SK-N-SH treated with all-trans-retinoic acid at 6 μM for 48 hours (cell line): ENCODE results near the gene ITGB1.
A peak's percentile ranks its signal among the peaks of the same experiment; 100 is the strongest.

ENCODE experiments used
- ATAC-seq: fragments of 200-7000 bp; cut with Tn5 transposase; 3 replicates; pipeline ENCODE4 v1.9.1; 2020; ENCODE audit warnings: mild to moderate bottlenecking, moderate library complexity
- ARNTL ChIP-seq: fragments of 450-650 bp; formaldehyde crosslinking; IDR thresholded peaks from 2 replicates; pipeline ENCODE4 v1.5.0; 2020; ENCODE audit warnings: low read depth, mild to moderate bottlenecking, moderate library complexity, borderline replicate concordance
- BACH2 ChIP-seq: fragments of 250-450 bp; sonication (Bioruptor Pico); IDR thresholded peaks from 2 replicates; pipeline ENCODE4 v1.9.0; 2021; ENCODE audit warnings: mild to moderate bottlenecking, borderline replicate concordance
- CSDC2 ChIP-seq: fragments of 250-450 bp; sonication (Bioruptor Pico); IDR thresholded peaks from 2 replicates; pipeline ENCODE4 v1.5.0; 2020; ENCODE audit warnings: mild to moderate bottlenecking, moderate library complexity
- ESRRG ChIP-seq: fragments of 250-450 bp; sonication (Bioruptor Pico); IDR thresholded peaks from 2 replicates; pipeline ENCODE4 v1.6.1; 2021; ENCODE audit warnings: mild to moderate bottlenecking
- GLIS3 ChIP-seq: fragments of 250-450 bp; sonication (Bioruptor Pico); IDR thresholded peaks from 2 replicates; pipeline ENCODE4 v1.5.0; 2020; ENCODE audit warnings: mild to moderate bottlenecking, moderate library complexity
- ISL1 ChIP-seq: fragments of 250-450 bp; sonication (Bioruptor Pico); IDR thresholded peaks from 2 replicates; pipeline ENCODE4 v2.1.2; 2022; ENCODE audit warnings: mild to moderate bottlenecking, moderate library complexity
- OSR1 ChIP-seq: fragments of 250-450 bp; sonication (Bioruptor Pico); IDR thresholded peaks from 2 replicates; pipeline ENCODE4 v1.8.0; 2022; ENCODE audit warnings: moderate library complexity, mild to moderate bottlenecking, inconsistent platforms
- PPARA ChIP-seq: fragments of 250-450 bp; sonication (Bioruptor Pico); IDR thresholded peaks from 2 replicates; pipeline ENCODE4 v1.5.0; 2020; ENCODE audit warnings: mild to moderate bottlenecking, borderline replicate concordance
- RARB ChIP-seq: fragments of 250-450 bp; sonication (Bioruptor Pico); IDR thresholded peaks from 2 replicates; pipeline ENCODE4 v1.8.0; 2021; ENCODE audit warnings: mild to moderate bottlenecking, moderate library complexity
- SNAI2 ChIP-seq: fragments of 250-450 bp; sonication (Bioruptor Pico); IDR thresholded peaks from 2 replicates; pipeline ENCODE4 v1.5.0; 2020; ENCODE audit warnings: mild to moderate bottlenecking, moderate library complexity
- TCF4 ChIP-seq: fragments of 250-450 bp; sonication (Bioruptor Pico); IDR thresholded peaks from 2 replicates; pipeline ENCODE4 v1.8.0; 2021; ENCODE audit warnings: mild to moderate bottlenecking, moderate library complexity, borderline replicate concordance
- TOX ChIP-seq: fragments of 250-450 bp; sonication (Bioruptor Pico); IDR thresholded peaks from 2 replicates; pipeline ENCODE4 v1.8.0; 2021; ENCODE audit warnings: mild to moderate bottlenecking, moderate library complexity, borderline replicate concordance
- ZC3H10 ChIP-seq: fragments of 250-450 bp; sonication (Bioruptor Pico); IDR thresholded peaks from 2 replicates; pipeline ENCODE4 v1.5.1; 2021; ENCODE audit warnings: mild to moderate bottlenecking, moderate library complexity
- ZFP30 ChIP-seq: fragments of 450-650 bp; formaldehyde crosslinking; IDR thresholded peaks from 2 replicates; pipeline ENCODE4 v1.5.0; 2022; ENCODE audit warnings: mild to moderate bottlenecking, moderate library complexity
- ZNF565 ChIP-seq: fragments of 450-650 bp; formaldehyde crosslinking; conservative IDR thresholded peaks from 2 replicates; pipeline ENCODE4 v1.5.0; 2020; ENCODE audit warnings: low read depth, mild to moderate bottlenecking, moderate library complexity
- ZNF70 ChIP-seq: fragments of 450-650 bp; formaldehyde crosslinking; IDR thresholded peaks from 2 replicates; pipeline ENCODE4 v1.5.0; 2020; ENCODE audit warnings: mild to moderate bottlenecking, moderate library complexity
- ZNF8 ChIP-seq: fragments of 450-650 bp; formaldehyde crosslinking; IDR thresholded peaks from 2 replicates; pipeline ENCODE4 v1.5.0; 2020; ENCODE audit warnings: mild to moderate bottlenecking, moderate library complexity
- TF ChIP-seq, protein P1 (sequence below): fragments of 250-450 bp; sonication (Bioruptor Pico); IDR thresholded peaks from 2 replicates; pipeline ENCODE4 v1.8.0; 2020; ENCODE audit warnings: mild to moderate bottlenecking, moderate library complexity, borderline replicate concordance
- TF ChIP-seq, protein P2 (sequence below): fragments of 250-450 bp; sonication (Bioruptor Pico); IDR thresholded peaks from 2 replicates; pipeline ENCODE4 v1.5.1; 2021; ENCODE audit warnings: mild to moderate bottlenecking, moderate library complexity
- TF ChIP-seq, protein P3 (sequence below): fragments of 250-450 bp; sonication (Bioruptor Pico); IDR thresholded peaks from 2 replicates; pipeline ENCODE4 v1.8.0; 2021; ENCODE audit warnings: low read depth, mild to moderate bottlenecking, moderate library complexity, borderline replicate concordance
- TF ChIP-seq, protein P4 (sequence below): fragments of 250-450 bp; sonication (Bioruptor Pico); IDR thresholded peaks from 2 replicates; pipeline ENCODE4 v1.5.1; 2020; ENCODE audit warnings: low read depth, mild to moderate bottlenecking, moderate library complexity
- TF ChIP-seq, protein P5 (sequence below): fragments of 250-450 bp; sonication (Bioruptor Pico); IDR thresholded peaks from 2 replicates; pipeline ENCODE4 v1.5.0; 2020; ENCODE audit warnings: mild to moderate bottlenecking, moderate library complexity

Gene ITGB1

DNA sequence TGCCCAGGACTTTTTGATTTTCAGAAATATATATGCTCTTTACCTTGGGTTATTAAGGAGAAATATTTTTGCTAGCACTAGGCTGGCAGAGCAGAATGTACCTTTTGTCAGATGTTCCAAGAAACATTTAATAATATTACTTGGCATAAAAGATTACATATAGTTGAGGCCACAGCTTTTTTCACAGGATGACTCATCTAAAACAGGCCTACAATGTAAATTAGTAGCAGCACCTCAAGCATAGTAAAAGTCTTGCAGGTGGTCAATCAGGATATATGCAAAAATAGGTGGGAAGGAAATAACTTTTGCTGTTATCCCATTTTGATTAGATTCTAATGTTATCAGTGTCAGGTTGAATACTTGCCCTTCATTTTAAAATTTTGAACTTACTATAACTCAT lies 14.9 kb upstream of the ITGB1 start:
- TF ChIP-seq ESRRG (CRISPR knock-in tag) (no peak), RARB (CRISPR knock-in tag) (no peak), ZFP30 (CRISPR knock-in tag) (no peak)
- TF ChIP-seq, protein P1, sequence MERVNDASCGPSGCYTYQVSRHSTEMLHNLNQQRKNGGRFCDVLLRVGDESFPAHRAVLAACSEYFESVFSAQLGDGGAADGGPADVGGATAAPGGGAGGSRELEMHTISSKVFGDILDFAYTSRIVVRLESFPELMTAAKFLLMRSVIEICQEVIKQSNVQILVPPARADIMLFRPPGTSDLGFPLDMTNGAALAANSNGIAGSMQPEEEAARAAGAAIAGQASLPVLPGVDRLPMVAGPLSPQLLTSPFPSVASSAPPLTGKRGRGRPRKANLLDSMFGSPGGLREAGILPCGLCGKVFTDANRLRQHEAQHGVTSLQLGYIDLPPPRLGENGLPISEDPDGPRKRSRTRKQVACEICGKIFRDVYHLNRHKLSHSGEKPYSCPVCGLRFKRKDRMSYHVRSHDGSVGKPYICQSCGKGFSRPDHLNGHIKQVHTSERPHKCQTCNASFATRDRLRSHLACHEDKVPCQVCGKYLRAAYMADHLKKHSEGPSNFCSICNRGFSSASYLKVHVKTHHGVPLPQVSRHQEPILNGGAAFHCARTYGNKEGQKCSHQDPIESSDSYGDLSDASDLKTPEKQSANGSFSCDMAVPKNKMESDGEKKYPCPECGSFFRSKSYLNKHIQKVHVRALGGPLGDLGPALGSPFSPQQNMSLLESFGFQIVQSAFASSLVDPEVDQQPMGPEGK, result no peak
- TF ChIP-seq, protein P2, sequence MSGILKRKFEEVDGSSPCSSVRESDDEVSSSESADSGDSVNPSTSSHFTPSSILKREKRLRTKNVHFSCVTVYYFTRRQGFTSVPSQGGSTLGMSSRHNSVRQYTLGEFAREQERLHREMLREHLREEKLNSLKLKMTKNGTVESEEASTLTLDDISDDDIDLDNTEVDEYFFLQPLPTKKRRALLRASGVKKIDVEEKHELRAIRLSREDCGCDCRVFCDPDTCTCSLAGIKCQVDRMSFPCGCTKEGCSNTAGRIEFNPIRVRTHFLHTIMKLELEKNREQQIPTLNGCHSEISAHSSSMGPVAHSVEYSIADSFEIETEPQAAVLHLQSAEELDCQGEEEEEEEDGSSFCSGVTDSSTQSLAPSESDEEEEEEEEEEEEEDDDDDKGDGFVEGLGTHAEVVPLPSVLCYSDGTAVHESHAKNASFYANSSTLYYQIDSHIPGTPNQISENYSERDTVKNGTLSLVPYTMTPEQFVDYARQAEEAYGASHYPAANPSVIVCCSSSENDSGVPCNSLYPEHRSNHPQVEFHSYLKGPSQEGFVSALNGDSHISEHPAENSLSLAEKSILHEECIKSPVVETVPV, result no peak
- peak; percentile 58; the same call in 2 of the 3 replicates for ATAC-seq

DNA sequence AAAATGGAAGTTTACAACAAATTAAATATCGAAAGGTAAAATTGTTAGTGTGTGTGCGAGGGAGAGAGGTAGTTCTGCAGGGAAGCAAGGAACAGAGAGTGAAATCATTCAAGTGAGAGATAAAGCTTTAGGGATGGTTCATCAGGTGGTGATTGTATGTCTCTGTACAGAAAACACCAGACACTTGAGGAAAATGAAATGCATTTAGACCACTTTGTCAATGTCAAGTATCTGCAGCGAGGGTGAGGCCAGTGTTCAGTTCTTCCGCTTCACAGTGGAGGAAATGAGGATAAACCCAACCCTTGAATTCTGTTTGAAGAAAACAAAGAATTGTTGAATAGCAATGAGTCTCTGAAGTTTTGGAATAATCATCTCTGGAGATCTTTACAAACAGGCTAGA lies 14.4 kb upstream of the ITGB1 start:
- ATAC-seq, result no peak
- TF ChIP-seq RARB (CRISPR knock-in tag) (no peak), ZNF70 (CRISPR knock-in tag) (no peak), ZNF8 (CRISPR knock-in tag) (no peak), CSDC2 (CRISPR knock-in tag) (no peak), TOX (CRISPR knock-in tag) (no peak), ZFP30 (CRISPR knock-in tag) (no peak), ISL1 (CRISPR knock-in tag) (no peak), BACH2 (CRISPR knock-in tag) (no peak), OSR1 (no peak), GLIS3 (CRISPR knock-in tag) (no peak), SNAI2 (CRISPR knock-in tag) (no peak)
- TF ChIP-seq, protein P3, sequence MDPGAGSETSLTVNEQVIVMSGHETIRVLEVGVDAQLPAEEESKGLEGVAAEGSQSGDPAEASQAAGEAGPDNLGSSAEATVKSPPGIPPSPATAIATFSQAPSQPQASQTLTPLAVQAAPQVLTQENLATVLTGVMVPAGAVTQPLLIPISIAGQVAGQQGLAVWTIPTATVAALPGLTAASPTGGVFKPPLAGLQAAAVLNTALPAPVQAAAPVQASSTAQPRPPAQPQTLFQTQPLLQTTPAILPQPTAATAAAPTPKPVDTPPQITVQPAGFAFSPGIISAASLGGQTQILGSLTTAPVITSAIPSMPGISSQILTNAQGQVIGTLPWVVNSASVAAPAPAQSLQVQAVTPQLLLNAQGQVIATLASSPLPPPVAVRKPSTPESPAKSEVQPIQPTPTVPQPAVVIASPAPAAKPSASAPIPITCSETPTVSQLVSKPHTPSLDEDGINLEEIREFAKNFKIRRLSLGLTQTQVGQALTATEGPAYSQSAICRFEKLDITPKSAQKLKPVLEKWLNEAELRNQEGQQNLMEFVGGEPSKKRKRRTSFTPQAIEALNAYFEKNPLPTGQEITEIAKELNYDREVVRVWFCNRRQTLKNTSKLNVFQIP (CRISPR knock-in tag), result no peak

DNA sequence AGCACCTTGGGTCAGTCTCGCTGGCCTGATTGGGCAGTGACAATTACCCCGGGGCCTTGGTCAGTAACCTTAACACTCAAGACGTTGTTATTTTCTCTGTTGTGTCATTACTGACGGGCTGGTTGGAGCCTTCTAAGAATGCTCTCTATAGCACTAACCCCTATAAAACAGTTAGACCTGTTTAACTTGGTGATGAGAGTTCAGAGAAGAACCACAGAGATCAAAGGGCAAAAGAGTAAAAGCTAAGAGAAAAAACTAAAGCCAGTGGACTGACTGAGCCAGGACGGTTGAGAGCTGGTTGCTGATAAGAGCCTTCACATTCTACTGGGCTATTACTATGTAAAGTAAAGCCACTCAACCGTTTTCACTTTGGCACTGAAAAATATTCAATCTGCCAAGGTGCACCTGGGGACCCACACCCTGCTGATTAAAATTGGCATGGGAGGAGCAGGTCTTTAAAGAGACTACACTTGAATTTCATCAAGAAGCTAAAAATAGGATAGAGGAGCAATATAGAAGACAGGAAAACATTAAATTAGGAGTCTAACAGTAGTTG lies 13.6 kb upstream of the ITGB1 start:
- no peak for ATAC-seq
- no peak for TF ChIP-seq OSR1
- TF ChIP-seq, protein P4, sequence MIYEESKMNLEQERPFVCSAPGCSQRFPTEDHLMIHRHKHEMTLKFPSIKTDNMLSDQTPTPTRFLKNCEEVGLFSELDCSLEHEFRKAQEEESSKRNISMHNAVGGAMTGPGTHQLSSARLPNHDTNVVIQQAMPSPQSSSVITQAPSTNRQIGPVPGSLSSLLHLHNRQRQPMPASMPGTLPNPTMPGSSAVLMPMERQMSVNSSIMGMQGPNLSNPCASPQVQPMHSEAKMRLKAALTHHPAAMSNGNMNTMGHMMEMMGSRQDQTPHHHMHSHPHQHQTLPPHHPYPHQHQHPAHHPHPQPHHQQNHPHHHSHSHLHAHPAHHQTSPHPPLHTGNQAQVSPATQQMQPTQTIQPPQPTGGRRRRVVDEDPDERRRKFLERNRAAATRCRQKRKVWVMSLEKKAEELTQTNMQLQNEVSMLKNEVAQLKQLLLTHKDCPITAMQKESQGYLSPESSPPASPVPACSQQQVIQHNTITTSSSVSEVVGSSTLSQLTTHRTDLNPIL (CRISPR knock-in tag), result no peak
- TF ChIP-seq ZNF565 (CRISPR knock-in tag), result no peak
- TF ChIP-seq SNAI2 (CRISPR knock-in tag), result no peak
- no peak for TF ChIP-seq ESRRG (CRISPR knock-in tag)
- no peak for TF ChIP-seq ZC3H10
- TF ChIP-seq, protein P5, sequence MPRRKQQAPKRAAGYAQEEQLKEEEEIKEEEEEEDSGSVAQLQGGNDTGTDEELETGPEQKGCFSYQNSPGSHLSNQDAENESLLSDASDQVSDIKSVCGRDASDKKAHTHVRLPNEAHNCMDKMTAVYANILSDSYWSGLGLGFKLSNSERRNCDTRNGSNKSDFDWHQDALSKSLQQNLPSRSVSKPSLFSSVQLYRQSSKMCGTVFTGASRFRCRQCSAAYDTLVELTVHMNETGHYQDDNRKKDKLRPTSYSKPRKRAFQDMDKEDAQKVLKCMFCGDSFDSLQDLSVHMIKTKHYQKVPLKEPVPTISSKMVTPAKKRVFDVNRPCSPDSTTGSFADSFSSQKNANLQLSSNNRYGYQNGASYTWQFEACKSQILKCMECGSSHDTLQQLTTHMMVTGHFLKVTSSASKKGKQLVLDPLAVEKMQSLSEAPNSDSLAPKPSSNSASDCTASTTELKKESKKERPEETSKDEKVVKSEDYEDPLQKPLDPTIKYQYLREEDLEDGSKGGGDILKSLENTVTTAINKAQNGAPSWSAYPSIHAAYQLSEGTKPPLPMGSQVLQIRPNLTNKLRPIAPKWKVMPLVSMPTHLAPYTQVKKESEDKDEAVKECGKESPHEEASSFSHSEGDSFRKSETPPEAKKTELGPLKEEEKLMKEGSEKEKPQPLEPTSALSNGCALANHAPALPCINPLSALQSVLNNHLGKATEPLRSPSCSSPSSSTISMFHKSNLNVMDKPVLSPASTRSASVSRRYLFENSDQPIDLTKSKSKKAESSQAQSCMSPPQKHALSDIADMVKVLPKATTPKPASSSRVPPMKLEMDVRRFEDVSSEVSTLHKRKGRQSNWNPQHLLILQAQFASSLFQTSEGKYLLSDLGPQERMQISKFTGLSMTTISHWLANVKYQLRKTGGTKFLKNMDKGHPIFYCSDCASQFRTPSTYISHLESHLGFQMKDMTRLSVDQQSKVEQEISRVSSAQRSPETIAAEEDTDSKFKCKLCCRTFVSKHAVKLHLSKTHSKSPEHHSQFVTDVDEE (CRISPR knock-in tag), result no peak
- TF ChIP-seq, all 23 proteins: peak for 0

DNA sequence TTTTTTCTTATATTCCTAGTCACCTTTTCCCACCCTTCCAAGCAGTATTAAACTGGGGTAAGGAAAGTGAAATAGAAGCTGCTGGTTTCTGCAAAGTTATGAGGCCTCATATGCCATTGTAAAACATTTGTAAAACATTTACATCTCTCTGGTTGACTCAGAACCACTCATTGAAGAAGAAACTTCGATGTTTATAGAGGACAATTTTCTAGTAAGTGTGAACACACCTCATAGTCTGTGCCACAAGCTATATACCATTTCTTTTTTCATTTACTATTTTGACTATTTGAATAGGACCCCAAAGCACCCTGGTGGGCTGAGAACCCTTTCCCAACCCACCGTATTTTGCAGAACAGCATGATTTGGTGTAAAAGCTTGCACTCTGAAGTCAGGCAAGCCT lies 12.9 kb upstream of the ITGB1 start:
- ATAC-seq, result no peak
- TF ChIP-seq ZNF70 (CRISPR knock-in tag), result no peak
- TF ChIP-seq ZNF8 (CRISPR knock-in tag), result no peak
- TF ChIP-seq, protein P2, result no peak
- TF ChIP-seq ESRRG (CRISPR knock-in tag), result no peak
- TF ChIP-seq TCF4 (CRISPR knock-in tag), result no peak
- no peak for TF ChIP-seq TOX (CRISPR knock-in tag)
- no peak for TF ChIP-seq OSR1
- TF ChIP-seq ARNTL (CRISPR knock-in tag), result no peak
- TF ChIP-seq BACH2 (CRISPR knock-in tag), result no peak
- TF ChIP-seq, protein P1, result no peak
- TF ChIP-seq SNAI2 (CRISPR knock-in tag), result no peak
- TF ChIP-seq ZC3H10, result no peak
- no peak for TF ChIP-seq RARB (CRISPR knock-in tag)
- no peak for TF ChIP-seq ISL1 (CRISPR knock-in tag)
- no peak for TF ChIP-seq PPARA (CRISPR knock-in tag)
